ENCODE measurements around the gene EPHA2.
A peak's percentile ranks its signal among the peaks of the same experiment; 100 is the strongest.

GRCh38 chr1:16187748-16188401 lies 32.0 kb upstream of the EPHA2 start:
- TF ChIP-seq POLR2A (IDR thresholded peaks at IDR 0.05), result no peak
- peak; percentile 91 to 99 (median 96) for TF ChIP-seq CTCF (IDR thresholded peaks at IDR 0.05)

Data from body of pancreas (tissue), 4 donors.